HEK293T (cell line): Measurements from ENCODE around the gene POGK.

Experiments used
- CTCF ChIA-PET: fragments of 350-600 bp; formaldehyde crosslinking; extraction: SDS; loops from one replicate; lab custom pipeline; 2021; ENCODE audit warnings: antibody characterized with exemption, inconsistent platforms; lab: Yijun Ruan, JAX
- POLR2A ChIA-PET: fragments of 350-600 bp; formaldehyde crosslinking; extraction: SDS; loops from one replicate; lab custom pipeline; 2020; ENCODE audit warnings: antibody characterized with exemption, inconsistent platforms; lab: Yijun Ruan, JAX
- DNase-seq: peaks from one replicate; pipeline ENCODE4 v3.0.0; 2012; ENCODE audit warnings: mixed read lengths; ENCODE audit errors: extremely low spot score
- ARNT ChIP-seq: fragments of 450-650 bp; IDR thresholded peaks from 2 replicates; pipeline ENCODE4 v1.6.1; 2017; ENCODE audit warnings: mild to moderate bottlenecking
- BHLHE40 ChIP-seq: fragments of 450-650 bp; IDR thresholded peaks from 2 replicates; pipeline ENCODE4 v1.6.1; 2016; ENCODE audit warnings: mild to moderate bottlenecking, moderate library complexity, borderline replicate concordance
- CTBP1 ChIP-seq: fragments of 450-650 bp; IDR thresholded peaks from 2 replicates; pipeline ENCODE4 v1.6.1; 2016; ENCODE audit warnings: borderline replicate concordance
- ELF4 ChIP-seq: fragments of 450-650 bp; IDR thresholded peaks from 2 replicates; pipeline ENCODE4 v1.6.1; 2017; ENCODE audit warnings: antibody characterized with exemption
- FOXA1 ChIP-seq: fragments of 450-650 bp; IDR thresholded peaks from 2 replicates; pipeline ENCODE4 v1.6.1; 2016; ENCODE audit warnings: mild to moderate bottlenecking
- FOXK2 ChIP-seq: fragments of 450-650 bp; IDR thresholded peaks from 2 replicates; pipeline ENCODE4 v1.6.1; 2016; ENCODE audit warnings: mild to moderate bottlenecking
- FOXM1 ChIP-seq: fragments of 450-650 bp; IDR thresholded peaks from 2 replicates; pipeline ENCODE4 v1.6.1; 2017; ENCODE audit warnings: mild to moderate bottlenecking, borderline replicate concordance
- HDGF ChIP-seq: fragments of 450-650 bp; IDR thresholded peaks from 2 replicates; pipeline ENCODE4 v1.6.1; 2017; ENCODE audit warnings: antibody characterized with exemption, borderline replicate concordance
- L3MBTL2 ChIP-seq: fragments of 450-650 bp; conservative IDR thresholded peaks from 2 replicates; pipeline ENCODE4 v1.6.1; 2016; ENCODE audit warnings: mild to moderate bottlenecking
- LEF1 ChIP-seq: fragments of 450-650 bp; IDR thresholded peaks from 2 replicates; pipeline ENCODE4 v1.6.1; 2017; ENCODE audit warnings: mild to moderate bottlenecking, borderline replicate concordance
- NFRKB ChIP-seq: fragments of 450-650 bp; IDR thresholded peaks from 2 replicates; pipeline ENCODE4 v1.6.1; 2016; ENCODE audit warnings: mild to moderate bottlenecking, moderate library complexity
- PKNOX1 ChIP-seq: fragments of 450-650 bp; IDR thresholded peaks from 2 replicates; pipeline ENCODE4 v1.6.1; 2016
- SP1 ChIP-seq: fragments of 450-650 bp; IDR thresholded peaks from 2 replicates; pipeline ENCODE4 v1.6.1; 2017
- SUZ12 ChIP-seq: fragments of 450-650 bp; IDR thresholded peaks from 2 replicates; pipeline ENCODE4 v1.6.1; 2016; ENCODE audit warnings: mild to moderate bottlenecking
- TARDBP ChIP-seq: fragments of 450-650 bp; IDR thresholded peaks from 2 replicates; pipeline ENCODE4 v1.6.1; 2016
- ZNF384 ChIP-seq: fragments of 450-650 bp; IDR thresholded peaks from 2 replicates; pipeline ENCODE4 v1.6.1; 2016

The POGK gene

GRCh38 chr1:166888373-166889111 is 49.3 kb downstream of the POGK start:
- no peak for DNase-seq
- POLR2A ChIA-PET, result no interaction called here
- CTCF ChIA-PET, result no interaction called here
- no peak for TF ChIP-seq CTBP1
- TF ChIP-seq FOXK2, result no peak
- TF ChIP-seq SP1, result no peak
- TF ChIP-seq ELF4, result no peak
- no peak for TF ChIP-seq L3MBTL2
- TF ChIP-seq ZNF384, result no peak
- TF ChIP-seq FOXA1, result no peak
- TF ChIP-seq PKNOX1, result no peak

DNA sequence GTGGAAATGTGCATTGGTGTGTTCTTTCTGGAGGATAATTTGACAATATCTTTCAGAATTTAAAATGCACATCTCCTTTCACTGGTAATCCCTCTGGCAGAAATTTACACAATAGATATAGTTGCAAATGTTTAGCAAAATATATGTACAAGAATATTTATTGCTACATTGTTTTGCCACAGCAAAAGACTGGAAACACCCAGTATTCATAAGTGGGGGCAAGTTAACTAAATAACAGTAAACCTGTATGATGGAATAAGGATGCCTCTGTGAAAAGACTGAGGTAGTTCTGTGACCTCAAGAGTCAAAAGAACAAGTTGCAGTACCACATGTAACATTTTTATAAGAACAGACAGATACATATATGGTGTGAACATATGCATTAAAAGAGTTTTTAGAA is 50.5 kb downstream of the POGK start:
- POLR2A ChIA-PET, result no interaction called here
- CTCF ChIA-PET, result no interaction called here
- TF ChIP-seq HDGF (no peak), FOXA1 (no peak), SUZ12 (no peak), FOXK2 (no peak), BHLHE40 (no peak), ARNT (no peak), ZNF384 (no peak), L3MBTL2 (no peak), FOXM1 (no peak), TARDBP (no peak), SP1 (no peak), CTBP1 (no peak), NFRKB (no peak), PKNOX1 (no peak), LEF1 (no peak)
- DNase-seq, result no peak

GRCh38 chr1:166895766-166896165 is 56.5 kb downstream of the POGK start:
- no peak for TF ChIP-seq L3MBTL2
- ChIA-PET POLR2A (no interaction called here), CTCF (no interaction called here)
- no peak for DNase-seq

DNA sequence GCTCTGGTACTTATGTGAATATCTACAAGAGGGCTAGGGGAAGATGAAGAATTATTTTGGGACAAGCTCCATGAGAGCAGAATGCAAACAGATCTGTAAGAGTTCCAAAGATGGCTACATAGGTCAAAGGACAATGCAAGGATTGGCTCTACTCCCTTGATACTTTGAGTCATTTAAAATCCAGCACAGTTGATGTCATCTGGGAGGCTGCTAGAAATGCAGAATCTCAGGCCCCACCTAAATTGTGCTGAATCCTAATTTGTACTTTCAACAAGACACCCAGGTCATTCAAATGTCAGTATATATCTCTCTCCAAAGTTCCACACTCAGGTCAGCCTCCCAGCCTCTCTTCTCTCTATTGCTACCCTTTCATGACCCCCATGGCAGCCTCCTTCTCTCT is 60.5 kb downstream of the POGK start:
- no peak for DNase-seq
- TF ChIP-seq PKNOX1 (no peak), FOXK2 (no peak), SUZ12 (no peak), NFRKB (no peak), FOXA1 (no peak), HDGF (no peak), TARDBP (no peak), L3MBTL2 (no peak), SP1 (no peak), ARNT (no peak), ELF4 (no peak), LEF1 (no peak), CTBP1 (no peak), ZNF384 (no peak), BHLHE40 (no peak), FOXM1 (no peak)
- POLR2A ChIA-PET, result interaction anchor here (2.2 kb wide), 1 partner anchor 24 kb away, joined by 5 read pairs; the partner anchor contains the start of gene TADA1
- CTCF ChIA-PET, result interaction anchor here (1.3 kb wide), 1 partner anchor 9 kb away, joined by 3 read pairs; no protein-coding TSS in a partner anchor

GRCh38 chr1:166900987-166901386 is 61.7 kb downstream of the POGK start:
- no peak for DNase-seq
- no peak for TF ChIP-seq PKNOX1
- TF ChIP-seq ELF4, result no peak
- no peak for TF ChIP-seq CTBP1
- ChIA-PET CTCF (interaction anchor here (0.7 to 1.5 kb wide), 4 partner anchors 8 to 159 kb away, joined by 3 to 4 read pairs (median 3); no protein-coding TSS in a partner anchor), POLR2A (interaction anchor here (2.2 kb wide), 1 partner anchor 25 kb away, joined by 5 read pairs; the partner anchor contains the start of gene TADA1)

- DNase-seq, result no peak
- CTCF ChIA-PET, result interaction anchor here (1.5 kb wide), 1 partner anchor 8 kb away, joined by 4 read pairs; no protein-coding TSS in a partner anchor
- POLR2A ChIA-PET, result no interaction called here
- TF ChIP-seq SUZ12 (no peak), ZNF384 (no peak), FOXK2 (no peak), ELF4 (no peak), CTBP1 (no peak), NFRKB (no peak), PKNOX1 (no peak), SP1 (no peak), FOXM1 (no peak), FOXA1 (no peak), TARDBP (no peak), ARNT (no peak), HDGF (no peak), BHLHE40 (no peak), LEF1 (no peak), L3MBTL2 (no peak)
Observed at GRCh38 chr1:166902279-166902678, 63.0 kb downstream of the POGK start.
